Tongue (tissue), 3 donors: ENCODE results near the gene CEMIP. TPM values are rescaled to one million over a fixed set of nuclear protein-coding genes. Genes with fewer than 3 reads are reported as not detected.

Experiments
- DNase-seq: peaks from one replicate; pipeline ENCODE4 v3.0.0-alpha.2; 2015
- small RNA-seq: library from RNA; depleted of rRNA; stranded (forward); fragments of <200 nt; gene quantifications from one replicate; pipeline ENCODE3, GENCODE V24; 2014; ENCODE audit warnings: low replicate concordance
- total RNA-seq: library from RNA; depleted of rRNA; stranded (reverse); fragments of >200 nt; gene quantifications from one replicate; pipeline ENCODE4 v1.2.3, GENCODE V29; 2014

Gene CEMIP
- total RNA-seq, 1 donor from 2014 or later: 0.82 TPM

DNA sequence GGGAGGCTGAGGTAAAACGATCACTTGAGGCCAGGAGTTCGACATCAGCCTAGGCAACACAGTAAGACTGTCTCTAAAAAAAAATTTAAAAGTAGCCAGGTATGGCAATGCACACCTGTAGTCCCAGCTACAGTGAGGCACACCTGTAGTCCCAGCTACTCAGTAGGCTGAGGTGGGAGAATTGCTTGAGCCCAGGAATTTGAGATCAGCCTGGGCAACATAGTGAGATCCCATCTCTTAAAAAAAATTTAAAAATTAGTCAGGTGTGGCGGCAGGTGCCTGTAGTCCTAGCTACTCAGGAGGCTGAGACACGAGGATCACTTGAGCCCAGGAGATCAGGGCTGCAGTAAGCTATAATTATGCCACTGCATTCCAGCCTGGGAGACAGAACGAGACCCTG is 203.7 kb downstream of the CEMIP start:
- DNase-seq: no peak

DNA sequence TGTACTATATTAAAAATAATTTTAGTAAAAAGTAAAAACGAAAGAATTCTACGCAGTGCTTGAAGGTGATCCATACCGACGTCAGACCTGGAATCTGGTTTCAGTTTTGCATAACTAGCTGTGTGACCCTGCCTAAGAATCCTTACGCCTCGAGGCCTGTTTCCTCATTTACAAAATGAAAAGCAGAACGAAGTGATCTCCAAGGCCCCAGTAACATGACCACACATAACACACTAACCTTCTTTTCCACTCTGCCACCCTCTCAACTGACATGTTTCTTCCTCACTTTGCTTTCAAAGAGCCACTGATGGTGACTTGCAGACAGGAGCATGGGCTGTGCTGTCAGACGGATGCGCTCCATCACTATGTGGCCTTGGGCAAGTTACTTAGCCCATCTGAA is 205.7 kb downstream of the CEMIP start:
- peak; percentile 29 for DNase-seq

DNA sequence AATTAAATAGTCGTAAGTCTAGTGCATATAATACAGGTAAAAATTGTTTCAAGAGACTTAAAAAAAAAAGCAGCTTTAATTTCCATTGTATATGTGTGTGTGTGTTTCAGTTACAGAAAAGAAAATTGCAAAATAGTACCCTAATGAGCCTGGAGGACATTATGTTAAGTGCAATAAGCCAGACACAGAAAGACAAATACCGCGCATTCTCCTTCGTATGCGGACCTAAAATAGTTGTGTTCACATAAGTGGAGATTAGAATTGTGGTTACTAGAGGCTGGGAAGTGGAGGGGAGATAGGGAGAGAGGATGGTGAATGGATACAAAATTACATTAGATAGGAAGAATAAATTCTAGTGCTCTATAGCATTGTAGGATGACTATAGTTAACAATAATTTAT is 206.8 kb downstream of the CEMIP start:
- no peak for DNase-seq

DNA sequence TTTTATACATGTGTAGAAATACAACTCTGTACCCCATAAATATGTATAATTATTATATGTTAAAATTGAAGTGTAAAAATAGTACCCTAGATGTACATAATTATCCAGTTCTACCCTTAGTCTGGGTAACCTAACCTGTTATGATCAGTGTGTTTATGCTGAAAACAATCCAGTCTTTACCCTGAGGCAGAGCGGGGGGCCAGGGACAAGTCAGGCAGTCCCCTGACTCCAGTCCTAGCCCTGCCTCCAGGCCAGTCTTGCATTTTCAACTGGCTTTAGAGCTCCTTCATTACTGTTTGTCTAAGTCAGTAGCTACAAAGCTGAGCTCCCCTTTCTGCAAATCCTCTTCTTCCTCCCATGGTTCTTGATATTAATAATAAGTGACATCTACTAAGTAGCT is 207.3 kb downstream of the CEMIP start:
- DNase-seq: no peak

DNA sequence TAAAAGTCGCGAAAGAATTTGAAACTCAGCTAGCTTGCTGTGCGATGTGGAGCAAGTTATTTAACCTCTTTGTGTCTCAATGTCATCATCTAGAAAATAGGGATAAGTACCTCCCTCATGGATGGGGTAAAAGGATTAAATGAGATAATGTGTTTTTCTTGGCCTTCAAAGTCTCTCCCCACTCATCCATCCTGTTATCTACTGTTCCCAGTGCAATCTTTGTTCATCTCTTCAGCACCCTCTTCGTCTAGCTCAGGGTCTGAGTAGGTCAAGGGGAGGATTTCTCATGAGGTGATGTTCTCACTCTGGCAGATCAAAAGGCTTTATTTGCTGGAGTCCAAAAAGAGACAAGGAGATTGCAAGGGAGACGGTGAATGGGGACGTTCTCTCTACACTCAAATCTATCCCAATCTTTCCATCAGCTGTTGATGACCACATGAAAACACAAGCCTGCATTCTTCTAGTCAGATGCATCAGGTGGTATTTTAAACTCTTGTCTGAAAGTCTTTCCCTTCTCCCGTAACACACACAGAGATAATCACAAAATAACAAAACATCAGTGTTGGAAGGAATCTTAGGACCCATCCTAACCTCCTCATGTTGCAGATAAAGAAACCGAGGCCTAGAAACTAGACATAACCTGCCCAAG is 209.1 kb downstream of the CEMIP start:
- no peak for DNase-seq

DNA sequence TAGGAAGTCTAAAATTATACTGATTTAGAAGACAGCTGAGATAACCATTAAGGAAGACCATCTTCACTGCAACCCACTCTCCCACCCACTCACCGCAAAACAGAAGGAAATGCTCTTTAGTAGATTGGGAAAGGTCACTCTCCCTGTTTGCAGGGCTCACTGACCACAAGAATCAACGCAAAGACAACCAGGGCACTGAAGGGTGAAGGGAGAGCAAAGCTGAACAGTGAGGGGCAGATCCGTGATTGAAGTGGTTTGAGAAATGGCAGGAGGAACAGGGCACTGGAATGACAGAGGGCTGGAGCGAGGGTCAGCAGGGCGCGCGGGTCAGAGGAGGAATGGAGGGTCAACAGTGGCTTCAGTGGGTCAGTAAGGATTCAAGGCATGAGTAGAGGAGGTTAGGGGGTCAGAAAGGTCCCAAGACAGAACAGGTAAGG is 209.9 kb downstream of the CEMIP start:
- DNase-seq: no peak

DNA sequence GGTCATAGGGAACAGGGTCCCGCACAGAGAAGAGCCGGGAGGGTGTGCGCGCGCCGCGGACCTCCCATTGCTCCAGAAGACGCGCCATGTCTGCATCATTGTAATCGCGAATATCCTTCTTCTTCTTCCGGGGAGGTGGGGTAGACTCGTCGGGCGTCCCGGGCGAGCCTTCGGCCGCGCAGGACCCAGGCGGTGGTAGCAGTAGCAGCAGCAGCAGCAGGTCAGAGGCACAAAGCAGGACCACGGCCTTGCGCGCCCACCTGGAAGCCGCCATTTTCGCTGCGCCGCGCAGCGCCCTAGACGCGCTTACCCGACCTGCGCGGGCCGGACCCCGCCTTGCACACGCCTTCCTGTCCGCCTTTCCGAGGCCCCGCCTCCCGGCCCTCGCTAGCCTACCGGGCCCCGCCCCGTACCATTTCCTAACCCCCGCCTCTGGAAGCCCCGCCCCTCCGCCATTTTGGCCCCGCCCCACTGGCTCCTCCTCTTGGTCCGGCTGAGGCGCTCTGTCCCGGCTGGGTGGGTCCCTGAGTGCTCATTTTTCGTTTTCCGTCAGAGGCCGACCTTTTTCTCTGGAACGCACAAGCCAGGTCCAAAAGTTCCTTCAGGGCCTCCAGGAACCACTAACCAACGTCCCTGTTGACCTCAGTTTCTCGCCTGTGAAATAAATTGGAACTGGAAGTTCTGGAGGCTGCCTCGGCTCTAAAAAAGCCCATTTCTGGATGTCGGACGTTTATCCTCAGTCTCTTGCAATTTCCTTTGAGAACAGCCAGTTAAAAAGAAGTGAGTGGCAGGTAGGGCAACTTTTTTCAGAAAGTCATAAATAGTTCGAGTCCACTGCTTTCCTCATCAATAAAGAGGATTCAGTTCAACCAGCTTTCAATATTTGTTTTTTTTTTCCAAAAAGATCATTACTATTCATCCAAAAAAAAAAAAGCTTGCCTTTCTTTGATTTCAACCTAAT is 210.6 kb downstream of the CEMIP start, which contains the start of gene MESD:
Gene MESD, minus strand, starts transcription at position 302 of the 961 bp plus-strand sequence. Its CDS starts 28 bp downstream, at position 274.
- peak; percentile 99 for DNase-seq

DNA sequence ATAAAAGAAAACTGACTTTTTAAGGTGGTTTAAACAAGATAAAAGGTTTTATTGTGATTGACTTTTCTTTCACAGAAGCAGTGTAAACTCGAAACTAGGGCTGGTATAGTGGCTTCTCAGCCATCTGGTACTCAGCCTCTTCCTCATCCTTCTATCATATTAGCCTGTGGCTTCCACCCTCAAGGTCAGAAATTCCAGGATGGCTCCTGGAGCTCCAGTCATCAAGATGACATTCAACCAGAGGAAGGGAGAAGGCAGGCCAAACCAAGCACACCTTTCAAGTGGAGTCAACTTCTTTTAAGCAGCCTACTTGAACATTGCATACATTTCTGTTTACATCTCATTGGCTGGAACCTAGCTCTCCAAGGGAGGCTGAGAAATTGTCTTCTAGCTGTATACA is 211.8 kb downstream of the CEMIP start:
- no peak for DNase-seq

DNA sequence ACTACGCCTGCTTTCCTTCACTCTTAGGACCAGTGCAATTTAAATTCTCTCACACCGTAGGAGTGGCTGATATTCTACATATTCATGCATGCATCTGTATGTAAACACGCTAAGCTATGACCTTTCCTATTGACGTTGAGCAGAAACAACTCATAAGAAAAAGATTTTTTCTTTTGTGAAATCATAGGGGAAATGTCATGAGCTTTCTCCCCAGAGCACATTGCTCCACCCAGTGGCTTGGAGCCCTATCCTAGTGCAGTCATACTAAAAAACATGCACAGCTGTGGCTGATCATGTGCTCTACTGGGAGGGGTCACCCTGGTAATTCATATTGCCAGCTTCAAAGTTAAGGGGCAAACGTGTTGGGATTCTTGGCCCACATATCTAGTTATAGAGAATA is 212.3 kb downstream of the CEMIP start:
- DNase-seq: peak; percentile 62

DNA sequence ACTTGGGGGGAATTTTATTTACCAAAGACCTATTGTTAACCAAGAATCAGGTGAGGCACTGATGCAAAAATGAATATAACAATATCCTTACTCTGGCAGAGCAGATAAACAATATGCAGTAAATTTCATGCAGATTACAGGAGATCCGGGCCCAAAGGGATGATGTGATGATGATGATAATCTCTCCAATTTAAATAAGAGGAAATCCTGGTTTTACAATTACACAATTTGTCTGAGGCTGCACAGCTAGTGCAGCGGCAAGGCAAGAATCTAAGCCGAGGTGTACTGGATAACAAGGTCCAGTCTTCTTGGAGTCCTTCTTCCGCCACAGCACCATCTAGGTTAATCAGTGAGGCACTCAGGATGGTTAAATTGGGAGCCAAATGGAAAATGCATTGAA is 212.8 kb downstream of the CEMIP start:
- no peak for DNase-seq

DNA sequence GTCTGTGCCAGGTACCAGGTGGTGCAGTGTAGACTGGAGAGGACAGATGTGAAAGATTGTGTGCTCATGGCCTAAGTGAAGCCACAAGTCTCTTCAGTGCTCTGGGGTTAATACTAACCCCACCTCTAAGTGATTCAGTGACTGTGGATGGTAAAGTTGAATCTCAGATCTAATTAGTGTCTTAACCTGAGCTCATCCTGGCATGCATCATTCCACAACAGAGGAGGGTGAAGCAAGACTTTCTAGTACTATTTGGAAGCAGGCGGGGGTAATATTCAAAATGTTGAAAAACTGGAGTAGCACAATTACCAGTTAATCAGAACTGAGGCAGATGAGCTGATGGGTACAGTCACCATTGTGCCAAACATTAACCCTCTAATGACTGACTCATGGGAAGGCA is 213.3 kb downstream of the CEMIP start:
- no peak for DNase-seq

DNA sequence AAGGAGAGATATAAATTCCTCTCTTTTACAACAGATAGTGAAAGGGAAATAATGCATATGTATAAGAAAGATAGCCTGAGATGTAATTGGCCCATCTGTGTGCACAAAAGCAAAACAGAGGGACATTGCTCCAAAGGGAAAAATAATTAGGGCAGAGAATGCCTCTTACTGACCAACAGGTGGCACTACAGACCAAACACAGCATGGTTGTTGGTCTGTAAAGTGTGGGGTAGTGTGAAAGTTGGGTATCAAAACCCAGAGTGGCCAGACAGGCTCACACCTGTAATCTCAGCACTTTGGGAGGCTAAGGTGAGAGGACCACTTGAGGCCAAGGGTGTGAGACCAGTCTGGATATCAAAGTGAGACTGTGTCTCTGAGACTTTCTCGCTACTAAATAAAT is 217.1 kb downstream of the CEMIP start:
- no peak for DNase-seq

DNA sequence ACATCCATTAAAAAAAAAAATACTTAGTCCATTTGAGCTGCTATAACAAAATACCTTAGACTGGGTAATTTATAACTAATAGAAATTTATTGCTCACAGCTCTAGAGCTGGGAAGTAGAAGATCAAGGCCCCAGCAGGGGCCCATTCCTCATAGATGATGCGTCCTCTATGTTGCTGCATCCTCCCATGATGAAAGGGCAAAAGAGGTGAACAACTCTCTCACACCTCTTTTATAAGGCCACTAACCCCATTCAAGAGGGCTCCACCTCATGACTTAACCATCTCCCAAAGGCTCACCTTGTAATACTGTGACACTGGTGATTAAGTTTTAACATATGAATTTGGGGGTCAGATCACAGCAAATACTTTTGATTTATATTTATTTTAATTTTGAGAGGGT is 218.5 kb downstream of the CEMIP start:
- no peak for DNase-seq

DNA sequence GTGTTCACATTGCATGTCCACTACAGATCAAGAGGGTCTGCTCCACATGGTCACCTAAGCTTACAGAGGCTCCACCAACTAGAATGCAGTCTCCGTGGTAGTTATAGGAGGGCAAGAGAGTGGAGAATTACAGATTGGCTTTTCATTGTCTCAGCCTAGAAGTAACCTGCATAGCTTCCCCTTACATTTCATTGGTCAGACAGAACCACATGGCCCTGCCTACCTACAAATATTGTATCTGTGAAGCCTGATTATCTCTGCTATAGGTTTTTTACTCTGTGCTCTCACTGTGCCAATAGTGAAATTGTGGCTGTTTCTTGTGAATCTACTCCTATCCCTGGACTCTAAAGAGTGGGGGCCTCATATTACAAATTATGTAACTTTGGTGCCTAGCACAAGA is 219.1 kb downstream of the CEMIP start:
- no peak for DNase-seq

DNA sequence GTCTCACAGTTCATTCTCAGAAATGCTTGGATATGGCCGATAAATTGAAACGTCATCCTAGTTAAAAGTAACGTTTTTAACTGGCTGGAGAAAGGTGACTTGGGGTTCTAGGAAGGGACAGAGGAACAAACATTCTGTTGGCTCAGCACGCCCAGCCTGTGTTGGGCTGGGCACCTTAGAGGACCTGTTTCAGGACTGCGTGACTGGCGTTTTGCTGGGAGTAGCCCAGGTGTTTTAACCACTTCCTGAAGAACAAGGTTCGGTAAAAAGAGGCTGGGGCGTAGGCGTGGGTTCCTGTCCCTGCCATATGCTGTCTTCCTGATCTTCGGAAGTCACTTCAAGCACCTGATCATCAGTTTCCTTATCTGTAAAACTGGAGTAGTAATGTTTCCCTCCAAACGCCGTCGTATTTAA is 220.5 kb downstream of the CEMIP start:
- DNase-seq: no peak

DNA sequence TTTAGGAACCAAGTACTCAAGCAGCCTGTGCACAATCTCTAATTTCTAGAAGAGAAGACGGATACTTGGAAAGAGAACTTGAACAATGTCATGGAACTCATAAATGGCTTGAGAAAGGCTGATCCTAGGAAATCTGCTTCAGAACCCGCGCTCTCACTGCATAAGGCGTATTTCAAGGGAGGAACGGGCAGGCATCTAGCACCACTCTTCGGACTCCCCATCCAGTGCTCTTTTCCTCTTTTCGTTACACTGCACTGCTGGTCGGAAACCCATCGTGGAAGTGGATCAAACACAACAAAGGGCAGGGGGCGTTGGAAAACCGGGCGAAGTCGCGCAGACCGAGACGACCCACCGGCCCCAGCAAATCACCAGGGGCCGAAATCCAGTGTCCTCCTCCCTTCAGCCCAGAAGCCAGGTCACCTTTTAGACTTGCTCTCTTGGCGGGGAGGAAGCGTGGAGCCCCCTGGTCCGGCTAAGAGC is 221.0 kb downstream of the CEMIP start:
- no peak for DNase-seq

DNA sequence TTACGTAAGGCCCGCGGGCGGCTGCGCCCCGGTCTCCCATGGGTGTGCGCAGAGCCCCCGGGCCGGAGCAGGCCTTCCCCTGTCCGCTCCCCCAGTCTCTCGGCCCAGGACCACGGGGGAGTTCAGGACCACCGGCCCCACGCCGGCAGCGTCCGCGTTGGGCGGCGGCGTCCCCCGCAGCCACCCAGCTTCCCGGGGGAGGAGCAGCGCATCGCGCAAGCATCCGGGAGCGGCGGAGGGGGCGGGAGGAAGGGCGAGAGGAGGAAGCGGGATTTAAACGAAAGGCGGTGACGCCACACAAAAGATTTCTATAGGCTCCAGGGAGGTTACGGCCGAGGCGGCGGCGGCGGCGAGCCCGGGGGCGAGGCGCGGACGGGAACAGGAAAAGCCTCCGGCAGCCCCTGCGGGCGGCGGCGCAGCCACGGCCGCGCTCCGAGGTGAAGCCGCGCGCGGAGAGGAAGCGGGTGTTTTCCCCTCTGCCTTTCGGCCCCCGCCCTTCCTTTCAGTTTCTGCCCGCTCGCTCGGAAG is 221.5 kb downstream of the CEMIP start, which contains the start of gene TLNRD1:
Gene TLNRD1, plus strand, starts transcription at position 300 of the 528 bp plus-strand sequence. CDS start 1,349 bp downstream, outside the sequence.
- peak; percentile 95 for DNase-seq

Small RNAs within 50 kb of the gene (small RNA-seq; reads per million reads assigned to genes)
- gene MIR4514 (not detected), gene MIR549A (not detected)

Other genes starting within 250 kb of the CEMIP start
- gene ABHD17C, start 84.1 kb upstream of the CEMIP start, total RNA-seq: 7.9 TPM
- gene MESD, start 210.4 kb downstream of the CEMIP start, total RNA-seq: 16.9 TPM
- gene TLNRD1, start 221.6 kb downstream of the CEMIP start, total RNA-seq: 12.7 TPM